Measurements from ENCODE around the gene RFXAP. TPM values are rescaled to one million over a fixed set of nuclear protein-coding genes. Genes with fewer than 3 reads are reported as not detected.

The RFXAP gene
- total and polyA plus RNA-seq, 2 of the 4 experiments (the other 2 are of a cell fraction): 0.54 to 2.7 TPM

GRCh38 chr13:36859259-36859658 lies 40.2 kb downstream of the RFXAP start:
- Histone ChIP-seq H3K4me2 (ENCODE audit: low read depth, low read length) (no peak overlapping the region), H2AK5ac (ENCODE audit: low read depth, low read length) (no peak overlapping the region), H3K4ac (ENCODE audit: low read depth, low read length) (no peak overlapping the region), H4K8ac (ENCODE audit: low read depth in 2 of 2, low read length in 2 of 2) (no peak overlapping the region), H3K4me1 (ENCODE audit: control insufficient read depth, insufficient read depth, low read length) (no peaks in the 10 kb centered on the region; the same call in 1 of the 2 replicates), H3K27me3 (ENCODE audit: control insufficient read depth, insufficient read depth, low read length) (no peaks in the 10 kb centered on the region), H3K9me3 (ENCODE audit: control insufficient read depth, insufficient read depth, low read length) (no peaks in the 10 kb centered on the region), H4K5ac (ENCODE audit: low read depth, low read length) (no peak overlapping the region), H3K9me1 (ENCODE audit: insufficient read depth, low read length) (peaks cover 7% of the 10 kb centered on the region; the same call in 1 of the 2 replicates), H2AK9ac (replicated peaks; ENCODE audit: low read depth, low read length, poor library complexity) (no peak overlapping the region), H3K9ac (ENCODE audit: low read depth, low read length) (no peak overlapping the region), H3K79me1 (ENCODE audit: low read depth in 1 of 2, low read length in 2 of 2) (peaks cover 0 to 3% of the 10 kb centered on the region in 2 experiments; a peak in 2 of 4 replicates), H2BK5ac (ENCODE audit: low read depth, low read length, poor library complexity, severe bottlenecking) (no peak overlapping the region), H2BK20ac (ENCODE audit: low read depth, low read length) (no peak overlapping the region), H3K4me3 (ENCODE audit: insufficient read depth, low read depth, low read length) (no peak overlapping the region), H3K27ac (ENCODE audit: insufficient read depth, low read length) (no peak overlapping the region), H3K36me3 (ENCODE audit: control insufficient read depth, insufficient read depth, low read length) (peaks cover 6% of the 10 kb centered on the region), H3K56ac (ENCODE audit: extremely low read depth, insufficient read depth, low read length) (no peak overlapping the region), H2BK120ac (ENCODE audit: low read depth, low read length) (no peak overlapping the region), H3K18ac (ENCODE audit: low read depth, low read length) (no peak overlapping the region), H4K20me1 (ENCODE audit: insufficient read depth, low read length) (no peaks in the 10 kb centered on the region), H4K91ac (ENCODE audit: insufficient read depth, low read depth, low read length) (no peak overlapping the region), H2BK15ac (ENCODE audit: low read depth, low read length) (no peak overlapping the region), H3K23ac (ENCODE audit: low read depth, low read length) (no peak overlapping the region), H3K14ac (replicated peaks; ENCODE audit: low read depth, low read length) (no peak overlapping the region), H2AFZ (replicated peaks; ENCODE audit: low read length, poor library complexity) (no peak overlapping the region)
- dilution Hi-C loops (cut with HindIII; ENCODE audit: low sequenced_read_pairs, unreplicated experiment): loop anchor here (25.0 kb wide), 1 partner anchor 128 kb away; the partner anchor contains the start of gene ALG5
- intact Hi-C loops (cut with micrococcal nuclease): loop anchor here (2.0 kb wide), 1 partner anchor 60 kb away; no protein-coding TSS in a partner anchor
- POLR2A ChIA-PET (ENCODE audit: unreplicated experiment): interaction anchor here (1.2 kb wide), 1 partner anchor 122 kb away, joined by 5 read pairs; no protein-coding TSS in a partner anchor
- no peak for ATAC-seq (ENCODE audit: low read depth)
- in situ Hi-C loops (cut with MboI; ENCODE audit: low sequenced_read_pairs): loop anchor here (5.0 kb wide), 1 partner anchor 123 kb away; no protein-coding TSS in a partner anchor
- TF ChIP-seq RAD21 (IDR thresholded peaks at IDR 0.05; ENCODE audit: low read length) (no peak), NFE2L2 (IDR thresholded peaks at IDR 0.05; ENCODE audit: low read depth, low read length) (no peak), RFX5 (IDR thresholded peaks at IDR 0.05; ENCODE audit: low read depth, low read length) (no peak), CEBPB (IDR thresholded peaks at IDR 0.05; ENCODE audit: low read depth, low read length) (no peak), RCOR1 (IDR thresholded peaks at IDR 0.05; ENCODE audit: insufficient replicate concordance, low read length) (no peak), ELK1 (IDR thresholded peaks at IDR 0.05; ENCODE audit: borderline replicate concordance, low read depth, low read length) (no peak), SMC3 (IDR thresholded peaks at IDR 0.05; ENCODE audit: low read depth, low read length) (no peak), FOS (IDR thresholded peaks at IDR 0.05; ENCODE audit: low read depth, low read length) (no peak), MAFK (IDR thresholded peaks at IDR 0.05; ENCODE audit: low read depth, low read length) (no peak), POLR2A (IDR thresholded peaks at IDR 0.05; ENCODE audit: low read depth, low read length) (no peak), MAZ (IDR thresholded peaks at IDR 0.05; ENCODE audit: borderline replicate concordance, low read depth, low read length) (no peak), USF2 (IDR thresholded peaks at IDR 0.05; ENCODE audit: low read depth, low read length) (no peak), CHD1 (IDR thresholded peaks at IDR 0.05; ENCODE audit: low read depth, low read length) (no peak), CTCF (conservative IDR thresholded peaks at IDR 0.05; ENCODE audit: low read depth, low read length) (no peak), BHLHE40 (IDR thresholded peaks at IDR 0.05; ENCODE audit: low read depth, low read length) (no peak), MXI1 (IDR thresholded peaks at IDR 0.05; ENCODE audit: borderline replicate concordance, low read depth, low read length) (no peak)
- no CpG with 5 or more reads among the region's 4 CpGs for WGBS, 2 experiments (ENCODE audit: extremely low coverage in 2 of 2, insufficient read length in 1 of 2)
- no peak for DNase-seq
- BruUV-seq (replicated peaks): no TSS peak
- CTCF ChIA-PET: interaction anchor here (1.4 to 2.0 kb wide), 3 partner anchors 120 to 133 kb away, joined by 8 to 20 read pairs (median 8); no protein-coding TSS in a partner anchor

Data from IMR-90 (cell line).